Fibroblast of the aortic adventitia (primary cell): ENCODE data around the gene IQSEC1. TPM values are rescaled to one million over a fixed set of nuclear protein-coding genes. Genes with fewer than 3 reads are reported as not detected.

Source experiments
- DNase-seq: peaks from one replicate; pipeline ENCODE4 v3.0.0-alpha.2; 2010; ENCODE audit warnings: low read depth
- H3K4me3 ChIP-seq: 2 replicates; pipeline ENCODE4 v1.5.1; 2011; ENCODE audit warnings: low read depth, mild to moderate bottlenecking, control low read depth, low read length, moderate library complexity
- total RNA-seq: library from RNA; depleted of rRNA; stranded (reverse); fragments of >200 nt; gene quantifications from 2 replicates; pipeline ENCODE4 v1.2.3, GENCODE V29; 2012; ENCODE audit warnings: low replicate concordance
- TF ChIP-seq, protein P1 (sequence below): IDR thresholded peaks from 2 replicates; pipeline ENCODE4 v1.5.1; 2011; ENCODE audit warnings: mild to moderate bottlenecking, low read length, control low read depth, inconsistent platforms; ENCODE audit not compliant: insufficient read depth

IQSEC1 gene
- total RNA-seq, 1 donor: 15.9 TPM

DNA sequence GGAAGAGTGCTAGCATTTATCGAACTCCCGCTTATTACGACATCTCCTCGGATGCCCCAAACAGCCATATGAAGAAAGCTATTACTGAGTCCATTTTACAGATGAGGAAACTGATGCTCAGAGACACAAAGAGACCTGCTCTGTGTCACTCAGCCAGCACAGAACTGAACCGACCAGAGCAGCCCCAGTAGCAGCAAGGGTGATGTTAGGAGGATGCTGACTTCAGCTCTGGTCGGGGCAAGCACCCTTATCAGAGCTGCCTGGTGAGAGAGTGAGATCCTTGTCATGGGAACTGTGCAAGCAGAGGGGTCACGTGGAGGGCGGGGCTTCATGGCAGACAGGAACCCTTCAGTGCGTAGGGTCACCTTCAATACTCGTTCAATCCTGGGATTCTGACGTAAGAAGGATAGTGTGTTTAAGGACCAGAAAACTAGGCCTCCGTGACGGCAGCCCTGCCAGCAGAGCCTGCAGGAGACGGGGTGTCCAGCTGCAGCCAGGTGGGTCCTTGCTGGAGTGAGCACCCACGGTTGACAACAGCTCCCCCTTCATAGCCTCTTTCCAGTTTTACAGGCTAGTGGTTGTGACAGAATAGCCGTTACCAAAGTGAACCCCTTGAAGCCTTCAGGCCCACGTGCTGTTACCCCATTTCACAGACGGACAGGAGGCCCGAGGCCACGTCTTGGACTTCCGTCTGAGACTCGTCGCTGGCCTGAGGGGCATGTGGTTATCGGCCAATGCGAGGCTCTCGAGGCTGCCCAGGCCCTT lies 12.0 kb upstream of the IQSEC1 start:
- H3K4me3 ChIP-seq: no peak overlapping the region
- no peak for DNase-seq
- TF ChIP-seq, protein P1, sequence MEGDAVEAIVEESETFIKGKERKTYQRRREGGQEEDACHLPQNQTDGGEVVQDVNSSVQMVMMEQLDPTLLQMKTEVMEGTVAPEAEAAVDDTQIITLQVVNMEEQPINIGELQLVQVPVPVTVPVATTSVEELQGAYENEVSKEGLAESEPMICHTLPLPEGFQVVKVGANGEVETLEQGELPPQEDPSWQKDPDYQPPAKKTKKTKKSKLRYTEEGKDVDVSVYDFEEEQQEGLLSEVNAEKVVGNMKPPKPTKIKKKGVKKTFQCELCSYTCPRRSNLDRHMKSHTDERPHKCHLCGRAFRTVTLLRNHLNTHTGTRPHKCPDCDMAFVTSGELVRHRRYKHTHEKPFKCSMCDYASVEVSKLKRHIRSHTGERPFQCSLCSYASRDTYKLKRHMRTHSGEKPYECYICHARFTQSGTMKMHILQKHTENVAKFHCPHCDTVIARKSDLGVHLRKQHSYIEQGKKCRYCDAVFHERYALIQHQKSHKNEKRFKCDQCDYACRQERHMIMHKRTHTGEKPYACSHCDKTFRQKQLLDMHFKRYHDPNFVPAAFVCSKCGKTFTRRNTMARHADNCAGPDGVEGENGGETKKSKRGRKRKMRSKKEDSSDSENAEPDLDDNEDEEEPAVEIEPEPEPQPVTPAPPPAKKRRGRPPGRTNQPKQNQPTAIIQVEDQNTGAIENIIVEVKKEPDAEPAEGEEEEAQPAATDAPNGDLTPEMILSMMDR: no peak

DNA sequence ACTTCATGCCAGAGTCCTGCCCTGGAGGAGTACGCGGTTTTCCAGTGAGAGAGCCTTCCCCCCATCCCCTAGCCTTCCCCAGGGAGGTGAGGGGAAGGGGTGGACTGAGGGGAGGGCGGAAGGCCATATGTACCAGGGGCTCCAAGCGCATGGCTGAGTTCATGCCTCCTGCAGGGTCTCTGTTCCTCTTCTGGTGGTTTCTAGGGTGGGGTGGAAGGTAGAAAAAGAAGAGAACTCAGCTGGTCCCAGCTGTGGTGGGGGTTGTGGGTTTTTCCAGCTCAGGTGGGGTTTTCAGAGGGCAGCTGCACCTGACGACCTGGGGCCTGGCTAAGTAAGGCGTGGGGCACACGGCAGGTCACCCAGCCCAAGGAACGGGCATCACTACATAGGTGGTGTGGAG lies 10.7 kb upstream of the IQSEC1 start:
- TF ChIP-seq, protein P1: no peak
- DNase-seq: no peak
- H3K4me3 ChIP-seq: no peak overlapping the region

DNA sequence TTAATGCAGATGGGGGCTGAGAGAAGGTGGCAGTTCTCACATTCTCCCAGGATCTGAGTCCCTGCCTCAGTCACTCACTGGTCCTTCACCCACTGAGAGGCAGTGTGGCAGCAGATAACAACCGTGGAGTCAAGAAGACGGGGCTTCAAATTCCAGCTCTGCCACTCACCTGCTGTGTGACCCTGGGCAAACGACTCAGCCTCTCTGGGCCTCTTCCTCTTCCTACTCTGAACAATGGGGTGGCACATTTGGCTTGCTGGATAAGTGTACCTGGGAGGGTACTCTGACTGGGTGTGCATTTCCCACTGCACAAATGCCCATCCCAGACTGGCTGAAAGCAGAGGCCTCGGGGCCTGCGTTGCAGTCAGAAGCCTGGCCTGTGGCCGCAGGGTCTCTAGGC lies 10.0 kb upstream of the IQSEC1 start:
- DNase-seq: no peak
- TF ChIP-seq, protein P1: no peak

DNA sequence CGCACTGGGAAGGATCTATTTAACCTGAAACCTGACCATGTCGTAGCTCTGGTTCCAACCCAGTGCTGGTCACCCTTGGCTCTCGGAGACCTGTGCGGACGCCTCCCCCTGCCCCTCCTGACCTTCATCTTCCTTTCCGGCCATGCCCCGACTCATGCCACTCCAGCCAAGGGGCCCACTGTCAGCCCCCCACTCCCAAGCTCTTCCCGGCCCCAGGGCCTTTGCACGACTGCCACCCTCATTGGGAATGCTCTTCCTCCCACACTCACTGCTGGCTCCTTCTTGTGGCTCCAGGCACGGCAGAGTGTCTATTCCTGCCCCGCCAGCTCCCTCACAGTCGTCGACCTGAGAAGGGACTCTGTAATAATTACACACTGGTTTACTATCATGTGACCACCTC lies 9.4 kb upstream of the IQSEC1 start:
- DNase-seq: no peak
- H3K4me3 ChIP-seq: no peak overlapping the region
- TF ChIP-seq, protein P1: no peak

More for the DNA sequence above, 10.0 kb upstream of the IQSEC1 start:
- no peak overlapping the region for H3K4me3 ChIP-seq

DNA sequence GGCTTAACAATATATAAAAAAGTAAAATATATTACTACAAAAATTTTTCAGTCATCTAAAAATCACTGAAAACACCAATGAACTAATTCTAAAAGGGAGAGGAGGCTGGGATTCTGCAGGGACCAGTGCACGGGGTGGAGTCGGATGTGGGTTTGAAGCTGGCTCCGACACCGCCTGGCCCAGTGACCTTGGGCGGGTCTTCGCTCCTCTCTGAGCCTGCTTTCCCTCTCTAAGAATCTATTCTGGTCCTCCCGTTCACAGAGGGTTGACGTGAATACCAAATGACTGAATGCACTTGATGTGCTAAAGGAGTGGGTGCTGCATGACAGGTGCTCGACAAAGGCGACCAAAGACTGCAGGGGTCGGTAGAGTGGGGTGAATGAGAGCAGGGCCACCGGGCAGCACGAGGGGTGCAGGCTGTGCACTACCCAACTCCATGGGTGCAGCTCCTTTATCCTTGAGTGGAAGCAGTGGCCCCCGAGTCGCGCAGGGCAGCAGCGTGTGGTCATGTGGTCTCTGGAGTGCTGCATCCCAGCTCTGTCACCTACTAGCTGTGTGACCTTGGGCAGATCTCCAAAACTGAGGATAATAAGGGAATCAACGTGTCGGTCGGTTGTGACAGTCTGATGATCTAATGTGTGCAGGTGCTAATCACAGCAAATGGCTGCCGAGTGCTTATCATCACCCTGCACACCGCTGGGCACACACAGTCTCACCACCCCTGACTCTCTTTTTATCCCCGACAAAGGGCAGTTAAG lies 8.6 kb upstream of the IQSEC1 start:
- TF ChIP-seq, protein P1: no peak
- DNase-seq: peak; percentile 11

DNA sequence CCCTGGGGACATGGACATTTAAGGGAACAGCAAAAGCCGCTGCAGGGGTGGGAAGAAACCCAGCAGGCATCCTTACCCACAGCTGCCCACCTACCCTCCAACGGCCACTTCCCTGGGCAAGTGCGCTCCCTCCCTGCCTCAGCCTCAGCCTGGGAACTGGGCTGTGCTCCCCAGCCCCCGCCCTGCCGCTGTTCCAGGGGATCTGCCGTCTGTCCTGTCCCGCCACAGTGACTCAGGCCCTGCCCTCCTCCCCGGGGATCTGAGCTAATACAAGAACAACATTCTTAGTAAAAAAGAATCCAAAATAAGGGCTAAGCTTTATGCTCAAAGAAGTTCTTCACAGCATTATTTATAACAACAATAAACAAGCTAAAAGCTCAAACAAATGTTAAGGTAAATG lies 7.4 kb upstream of the IQSEC1 start:
- no peak overlapping the region for H3K4me3 ChIP-seq
- DNase-seq: peak; percentile 7
- TF ChIP-seq, protein P1: no peak

More for the DNA sequence above, 8.6 kb upstream of the IQSEC1 start:
- no peak overlapping the region for H3K4me3 ChIP-seq
